ENCODE measurements around the gene FSTL4.

DNA sequence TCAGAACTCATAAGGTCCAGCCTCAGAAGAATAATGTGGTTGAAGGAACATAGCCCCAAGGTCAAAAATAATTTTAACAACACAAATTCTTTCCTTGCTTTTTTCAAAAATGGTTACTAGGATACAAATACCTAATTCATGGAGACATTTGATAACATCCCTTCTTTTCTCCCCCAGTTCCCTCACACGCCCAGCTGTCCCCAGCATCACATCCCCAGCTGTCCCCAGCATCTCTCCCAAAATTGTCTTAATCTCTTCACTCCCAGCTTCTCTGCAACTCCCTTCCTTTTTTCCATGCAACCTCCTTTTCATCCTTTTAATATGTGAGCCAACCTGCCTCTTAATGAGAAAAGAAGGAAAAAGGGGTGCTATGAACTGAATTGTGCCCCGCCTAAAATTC lies 77.8 kb downstream of the FSTL4 start:
- TF ChIP-seq, protein P1, sequence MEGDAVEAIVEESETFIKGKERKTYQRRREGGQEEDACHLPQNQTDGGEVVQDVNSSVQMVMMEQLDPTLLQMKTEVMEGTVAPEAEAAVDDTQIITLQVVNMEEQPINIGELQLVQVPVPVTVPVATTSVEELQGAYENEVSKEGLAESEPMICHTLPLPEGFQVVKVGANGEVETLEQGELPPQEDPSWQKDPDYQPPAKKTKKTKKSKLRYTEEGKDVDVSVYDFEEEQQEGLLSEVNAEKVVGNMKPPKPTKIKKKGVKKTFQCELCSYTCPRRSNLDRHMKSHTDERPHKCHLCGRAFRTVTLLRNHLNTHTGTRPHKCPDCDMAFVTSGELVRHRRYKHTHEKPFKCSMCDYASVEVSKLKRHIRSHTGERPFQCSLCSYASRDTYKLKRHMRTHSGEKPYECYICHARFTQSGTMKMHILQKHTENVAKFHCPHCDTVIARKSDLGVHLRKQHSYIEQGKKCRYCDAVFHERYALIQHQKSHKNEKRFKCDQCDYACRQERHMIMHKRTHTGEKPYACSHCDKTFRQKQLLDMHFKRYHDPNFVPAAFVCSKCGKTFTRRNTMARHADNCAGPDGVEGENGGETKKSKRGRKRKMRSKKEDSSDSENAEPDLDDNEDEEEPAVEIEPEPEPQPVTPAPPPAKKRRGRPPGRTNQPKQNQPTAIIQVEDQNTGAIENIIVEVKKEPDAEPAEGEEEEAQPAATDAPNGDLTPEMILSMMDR (conservative IDR thresholded peaks at IDR 0.05; ENCODE audit: low read length): no peak
- TF ChIP-seq EZH2phosphoT487 (IDR thresholded peaks at IDR 0.05; ENCODE audit: borderline replicate concordance, low read depth, low read length): no peak
